Retinal pigment epithelial cell (primary cell): ENCODE data around the gene AREL1.

Experiments used
- DNase-seq: peaks from one replicate; pipeline ENCODE4 v3.0.0-alpha.2; 2010; ENCODE audit warnings: low read depth
- H3K4me3 ChIP-seq: 2 replicates; pipeline ENCODE4 v1.5.1; 2011; ENCODE audit warnings: mild to moderate bottlenecking, low read length, control low read depth, moderate library complexity
- CTCF ChIP-seq: conservative IDR thresholded peaks from 2 replicates; pipeline ENCODE4 v1.5.1; 2011; ENCODE audit warnings: low read depth, low read length, control low read depth, inconsistent platforms

The AREL1 gene

GRCh38 chr14:74671789-74672188 is 41.1 kb downstream of the AREL1 start:
- no peak for TF ChIP-seq CTCF
- H3K4me3 ChIP-seq, result no peak overlapping the region
- DNase-seq, result no peak

- TF ChIP-seq CTCF, result no peak
These were observed 42.0 kb downstream of the AREL1 start for GRCh38 chr14:74670726-74671411.

GRCh38 chr14:74669846-74670245 is 43.0 kb downstream of the AREL1 start:
- TF ChIP-seq CTCF, result no peak
- DNase-seq, result no peak

More at GRCh38 chr14:74670726-74671411, 42.0 kb downstream of the AREL1 start:
- no peak overlapping the region for H3K4me3 ChIP-seq
- no peak for DNase-seq

GRCh38 chr14:74669256-74669655 is 43.6 kb downstream of the AREL1 start:
- DNase-seq, result no peak
- H3K4me3 ChIP-seq, result no peak overlapping the region
- no peak for TF ChIP-seq CTCF

More at GRCh38 chr14:74669846-74670245, 43.0 kb downstream of the AREL1 start:
- no peak overlapping the region for H3K4me3 ChIP-seq

- no peak overlapping the region for H3K4me3 ChIP-seq
- no peak for TF ChIP-seq CTCF
- DNase-seq, result no peak
These were observed 45.1 kb downstream of the AREL1 start for GRCh38 chr14:74667758-74668157.

- no peak for TF ChIP-seq CTCF
- DNase-seq, result no peak
- no peak overlapping the region for H3K4me3 ChIP-seq
These were observed 48.2 kb downstream of the AREL1 start for GRCh38 chr14:74664717-74665116.

GRCh38 chr14:74663884-74664283 is 49.0 kb downstream of the AREL1 start:
- H3K4me3 ChIP-seq, result no peak overlapping the region
- no peak for TF ChIP-seq CTCF
- no peak for DNase-seq
